ENCODE measurements around the gene ZNF787.

Gene ZNF787

GRCh38 chr19:56142897-56143434, 21.9 kb upstream of the ZNF787 start:
- no peak for DNase-seq (ENCODE audit: low spot score)

- DNase-seq (ENCODE audit: low spot score) = no peak
These were observed 21.1 kb upstream of the ZNF787 start for GRCh38 chr19:56142087-56142787.

GRCh38 chr19:56141417-56141993, 20.4 kb upstream of the ZNF787 start:
- no peak for DNase-seq (ENCODE audit: low spot score)

GRCh38 chr19:56140583-56141416, 19.7 kb upstream of the ZNF787 start, which contains the start of gene ZNF444:
TSS of gene ZNF444 (plus strand) at chr19:56141287. CDS start at chr19:56146912, 5,625 bp downstream.
- DNase-seq (ENCODE audit: low spot score) = peak; percentile 100

GRCh38 chr19:56139847-56140582, 18.9 kb upstream of the ZNF787 start:
- DNase-seq (ENCODE audit: low spot score) = no peak

GRCh38 chr19:56138069-56138468, 17.0 kb upstream of the ZNF787 start:
- DNase-seq (ENCODE audit: low spot score) = no peak

- DNase-seq (ENCODE audit: low spot score) = no peak
These were observed 16.3 kb upstream of the ZNF787 start for GRCh38 chr19:56137405-56137804.

- no peak for DNase-seq (ENCODE audit: low spot score)
These were observed 15.3 kb upstream of the ZNF787 start for GRCh38 chr19:56136362-56136761.

GRCh38 chr19:56134654-56134921, 13.5 kb upstream of the ZNF787 start:
- DNase-seq (ENCODE audit: low spot score) = no peak

- DNase-seq (ENCODE audit: low spot score) = no peak
These were observed 13.0 kb upstream of the ZNF787 start for GRCh38 chr19:56133858-56134653.

GRCh38 chr19:56132316-56132822, 11.3 kb upstream of the ZNF787 start:
- DNase-seq (ENCODE audit: low spot score) = no peak

- DNase-seq (ENCODE audit: low spot score) = no peak
These were observed 10.6 kb upstream of the ZNF787 start for GRCh38 chr19:56131651-56132050.

- no peak for DNase-seq (ENCODE audit: low spot score)
These were observed 8.9 kb upstream of the ZNF787 start for GRCh38 chr19:56130006-56130405.

GRCh38 chr19:56126983-56127780, 6.1 kb upstream of the ZNF787 start:
- DNase-seq (ENCODE audit: low spot score) = no peak

- no peak for DNase-seq (ENCODE audit: low spot score)
These were observed 4.9 kb upstream of the ZNF787 start for GRCh38 chr19:56125806-56126590.

GRCh38 chr19:56124578-56124977, 3.5 kb upstream of the ZNF787 start:
- DNase-seq (ENCODE audit: low spot score) = no peak

- DNase-seq (ENCODE audit: low spot score) = no peak
These were observed 2.3 kb upstream of the ZNF787 start for GRCh38 chr19:56123266-56123891.

- no peak for DNase-seq (ENCODE audit: low spot score)
These were observed 520 bp downstream of the ZNF787 start for GRCh38 chr19:56120371-56121179.

All from globus pallidus (tissue), 1 donor.